Effector memory CD8-positive, alpha-beta T cell (primary cell): Measurements from ENCODE around the gene DPM1.
"Not testable (repeated sequence)": the region's sequence is repeated elsewhere in the genome, so short reads cannot be mapped to it uniquely, and the experiment has no call there.

Experiments
- ATAC-seq: fragments of 150-1000 bp; cut with Tn5 transposase; replicated peaks from 2 replicates; pipeline ENCODE4 v1.10.0; 2021; ENCODE audit warnings: mild to moderate bottlenecking, moderate library complexity
- DNase-seq, 3 experiments: peaks; one replicate each; pipeline ENCODE4 v3.0.0; 2021
- H3K27ac Mint-ChIP-seq, 2 donors: one replicate each; pipeline ENCODE4 v1.8.0; 2022; ENCODE audit warnings: mild to moderate bottlenecking in 2 of 2, mixed read lengths in 2 of 2, moderate library complexity in 2 of 2
- H3K27me3 Mint-ChIP-seq, 2 donors: one replicate each; pipeline ENCODE4 v1.8.0; 2022; ENCODE audit warnings: mixed read lengths in 2 of 2
- H3K36me3 Mint-ChIP-seq: one replicate; pipeline ENCODE4 v1.8.0; 2022; ENCODE audit warnings: mild to moderate bottlenecking, moderate library complexity, mixed read lengths; ENCODE audit not compliant: insufficient read depth
- H3K4me1 Mint-ChIP-seq, 2 donors: one replicate each; pipeline ENCODE4 v1.8.0; 2022; ENCODE audit warnings: low read depth in 2 of 2, mixed read lengths in 2 of 2
- H3K4me3 Mint-ChIP-seq, 2 donors: one replicate each; pipeline ENCODE4 v1.8.0; 2022; ENCODE audit warnings: mild to moderate bottlenecking in 2 of 2, mixed read lengths in 2 of 2, moderate library complexity in 2 of 2
- H3K9me3 Mint-ChIP-seq, 2 donors: one replicate each; pipeline ENCODE4 v1.8.0; 2022; ENCODE audit warnings: mixed read lengths in 2 of 2

DPM1 gene

DNA sequence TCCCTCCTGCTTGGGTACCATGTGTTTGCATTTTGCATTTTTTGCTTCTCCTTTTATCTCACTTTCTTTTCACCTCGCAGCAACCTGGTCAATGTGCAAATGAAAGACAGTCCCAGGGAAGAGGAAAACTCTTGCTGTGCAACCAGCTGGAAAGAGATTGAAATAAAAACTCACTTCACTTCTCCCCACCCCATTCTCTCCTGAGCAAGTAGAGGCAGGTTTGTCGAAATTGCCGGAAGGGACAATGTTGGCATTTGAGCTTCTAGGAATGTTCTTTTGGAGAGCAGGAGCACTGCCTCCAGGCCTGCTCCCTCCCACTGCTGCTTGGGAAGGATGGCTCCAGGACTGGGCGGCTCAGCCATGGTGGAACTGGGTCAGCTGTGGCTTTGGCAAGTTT, 34.0 kb upstream of the DPM1 start:
- Mint-ChIP-seq H3K9me3 (no peaks in the 10 kb centered on the region), H3K27ac (no peak overlapping the region), H3K36me3 (no peaks in the 10 kb centered on the region), H3K4me3 (no peak overlapping the region), H3K4me1 (no peaks in the 10 kb centered on the region), H3K27me3 (peaks cover 0 to 42% of the 10 kb centered on the region in 2 donors)
- ATAC-seq (no peak), DNase-seq (no peak)

DNA sequence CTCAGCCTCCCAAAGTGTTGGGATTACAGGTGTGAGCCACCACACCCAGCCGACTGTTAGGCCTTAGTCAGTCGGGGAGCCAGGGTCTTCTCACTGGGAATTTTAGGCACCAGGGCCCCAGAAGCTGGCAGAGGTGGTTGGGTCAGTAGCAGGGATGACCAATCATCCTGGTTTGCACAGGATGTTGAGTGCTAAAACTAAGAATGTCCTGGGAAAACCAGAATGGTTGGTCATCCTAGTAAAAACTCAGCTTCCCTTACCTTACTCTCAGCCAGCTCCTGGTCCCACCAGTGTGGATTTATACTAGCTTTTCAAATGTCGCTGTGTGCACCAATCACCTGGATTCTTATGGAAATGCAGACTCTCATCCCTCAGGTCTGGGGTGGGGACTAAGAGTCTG, 32.7 kb upstream of the DPM1 start:
- no peaks in the 10 kb centered on the region for H3K9me3 Mint-ChIP-seq
- DNase-seq (no peak), ATAC-seq (no peak)
- H3K4me3 Mint-ChIP-seq = no peak overlapping the region
- no peaks in the 10 kb centered on the region for H3K4me1 Mint-ChIP-seq
- no peaks in the 10 kb centered on the region for H3K36me3 Mint-ChIP-seq
- H3K27ac Mint-ChIP-seq = no peak overlapping the region
- H3K27me3 Mint-ChIP-seq = peaks cover 10 to 47% of the 10 kb centered on the region in 2 donors

DNA sequence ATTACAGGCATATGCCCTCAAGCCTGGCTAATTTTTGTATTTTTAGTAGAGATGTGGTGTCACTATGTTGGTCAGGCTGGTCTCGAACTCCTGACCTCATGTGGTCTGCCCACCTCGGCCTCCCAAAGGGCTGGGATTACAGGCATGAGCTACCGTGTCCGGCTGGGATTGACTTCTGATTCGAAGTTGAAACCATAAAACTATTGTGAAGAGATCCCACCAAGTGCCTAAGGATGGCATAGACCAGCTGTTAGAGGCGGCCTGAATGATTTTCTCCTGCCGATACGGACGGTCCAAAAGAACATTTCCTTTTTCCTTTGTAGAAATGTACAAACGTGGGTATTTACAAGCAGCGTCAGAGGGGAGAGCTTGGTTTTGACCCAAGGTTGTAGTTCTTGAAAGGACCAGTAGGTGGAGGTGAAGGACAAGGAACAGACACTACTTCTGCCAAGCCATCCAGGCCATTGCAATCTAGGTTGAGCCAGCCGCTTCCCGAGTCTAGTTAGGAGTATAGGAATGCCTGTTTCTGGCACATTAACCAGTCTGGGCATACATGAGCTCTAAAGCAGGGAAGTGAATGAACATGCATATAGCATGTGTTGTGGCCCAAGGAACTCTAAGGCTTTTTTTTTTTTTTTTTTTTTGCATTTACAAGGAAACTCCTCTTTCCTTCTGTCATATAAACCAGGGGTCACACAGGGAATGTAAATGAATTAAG, 29.3 kb upstream of the DPM1 start:
- H3K4me1 Mint-ChIP-seq = no peaks in the 10 kb centered on the region
- H3K4me3 Mint-ChIP-seq = no peak overlapping the region
- peaks cover 25 to 54% of the 10 kb centered on the region in 2 donors for H3K27me3 Mint-ChIP-seq
- DNase-seq (peak; percentile 71 to 79 (median 72)), ATAC-seq (peak; percentile 91)
- H3K9me3 Mint-ChIP-seq = no peaks in the 10 kb centered on the region
- no peak overlapping the region for H3K27ac Mint-ChIP-seq
- no peaks in the 10 kb centered on the region for H3K36me3 Mint-ChIP-seq

DNA sequence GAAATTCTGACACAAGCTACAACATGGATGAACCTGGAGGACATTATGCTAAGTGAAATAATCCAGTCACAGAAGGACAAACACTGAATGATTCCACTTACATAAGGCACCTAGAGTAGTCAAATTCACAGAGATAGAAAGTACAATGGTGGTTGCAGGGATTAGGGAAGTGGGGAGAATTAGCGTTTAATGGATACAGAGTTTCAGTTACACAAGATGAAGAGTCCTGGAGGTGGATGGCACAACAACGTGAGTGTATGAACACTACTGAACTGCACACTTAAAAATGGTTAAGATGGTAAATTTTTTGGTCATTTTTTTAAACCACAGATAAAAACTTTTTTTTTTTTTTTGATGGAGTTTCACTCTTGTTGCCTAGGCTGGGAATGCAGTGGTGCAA, 25.0 kb upstream of the DPM1 start:
- Mint-ChIP-seq H3K9me3 (no peaks in the 10 kb centered on the region), H3K4me1 (peaks cover 0 to 6% of the 10 kb centered on the region in 2 donors), H3K36me3 (no peaks in the 10 kb centered on the region), H3K27me3 (peaks cover 50 to 80% of the 10 kb centered on the region in 2 donors), H3K4me3 (no peak overlapping the region), H3K27ac (no peak overlapping the region)
- no peak for DNase-seq
- ATAC-seq = no peak

DNA sequence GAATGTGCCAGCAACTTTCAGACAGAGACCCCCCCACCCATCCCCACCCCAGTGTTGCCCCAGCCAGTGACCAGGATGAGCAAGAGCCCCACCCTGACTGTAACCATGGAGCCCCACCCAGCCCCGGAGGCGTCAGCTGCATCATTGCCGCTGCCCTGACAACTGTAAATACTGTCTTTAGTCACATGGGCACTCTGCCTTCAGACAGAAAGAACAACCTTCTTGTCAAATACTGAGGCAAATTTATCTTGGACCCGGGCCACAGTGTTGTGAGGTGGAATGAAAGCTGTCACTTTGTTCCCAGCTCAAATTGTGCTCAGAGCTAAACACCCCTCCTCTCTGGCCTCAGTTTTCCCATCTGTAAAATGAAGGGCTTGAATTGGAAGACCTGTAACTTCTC, 24.0 kb upstream of the DPM1 start:
- Mint-ChIP-seq H3K4me3 (no peak overlapping the region), H3K27me3 (peaks cover 51 to 89% of the 10 kb centered on the region in 2 donors), H3K4me1 (peaks cover 0 to 6% of the 10 kb centered on the region in 2 donors), H3K27ac (no peak overlapping the region), H3K9me3 (no peaks in the 10 kb centered on the region), H3K36me3 (no peaks in the 10 kb centered on the region)
- peak; percentile 27 for ATAC-seq
- DNase-seq = no peak

DNA sequence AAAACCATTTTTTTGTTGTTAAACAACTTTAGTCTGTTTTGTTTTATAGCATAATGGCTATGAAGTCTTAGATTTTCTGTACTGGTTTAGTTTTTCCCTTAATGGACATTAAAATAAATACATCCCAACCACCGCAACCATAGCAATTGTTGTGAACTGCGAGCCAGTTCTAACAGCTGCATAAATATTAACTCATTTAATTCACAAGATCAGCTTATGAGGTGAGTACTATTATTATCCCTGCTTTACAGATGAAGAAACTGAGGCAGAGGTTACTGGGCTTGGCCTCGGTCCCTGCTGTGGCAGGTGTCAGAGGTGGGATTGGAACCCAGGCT, 23.3 kb upstream of the DPM1 start:
- Mint-ChIP-seq H3K4me1 (peaks cover 0 to 6% of the 10 kb centered on the region in 2 donors), H3K36me3 (no peaks in the 10 kb centered on the region), H3K27me3 (peaks cover 51 to 89% of the 10 kb centered on the region in 2 donors), H3K9me3 (no peaks in the 10 kb centered on the region), H3K27ac (no peak overlapping the region), H3K4me3 (no peak overlapping the region)
- DNase-seq (no peak), ATAC-seq (no peak)

DNA sequence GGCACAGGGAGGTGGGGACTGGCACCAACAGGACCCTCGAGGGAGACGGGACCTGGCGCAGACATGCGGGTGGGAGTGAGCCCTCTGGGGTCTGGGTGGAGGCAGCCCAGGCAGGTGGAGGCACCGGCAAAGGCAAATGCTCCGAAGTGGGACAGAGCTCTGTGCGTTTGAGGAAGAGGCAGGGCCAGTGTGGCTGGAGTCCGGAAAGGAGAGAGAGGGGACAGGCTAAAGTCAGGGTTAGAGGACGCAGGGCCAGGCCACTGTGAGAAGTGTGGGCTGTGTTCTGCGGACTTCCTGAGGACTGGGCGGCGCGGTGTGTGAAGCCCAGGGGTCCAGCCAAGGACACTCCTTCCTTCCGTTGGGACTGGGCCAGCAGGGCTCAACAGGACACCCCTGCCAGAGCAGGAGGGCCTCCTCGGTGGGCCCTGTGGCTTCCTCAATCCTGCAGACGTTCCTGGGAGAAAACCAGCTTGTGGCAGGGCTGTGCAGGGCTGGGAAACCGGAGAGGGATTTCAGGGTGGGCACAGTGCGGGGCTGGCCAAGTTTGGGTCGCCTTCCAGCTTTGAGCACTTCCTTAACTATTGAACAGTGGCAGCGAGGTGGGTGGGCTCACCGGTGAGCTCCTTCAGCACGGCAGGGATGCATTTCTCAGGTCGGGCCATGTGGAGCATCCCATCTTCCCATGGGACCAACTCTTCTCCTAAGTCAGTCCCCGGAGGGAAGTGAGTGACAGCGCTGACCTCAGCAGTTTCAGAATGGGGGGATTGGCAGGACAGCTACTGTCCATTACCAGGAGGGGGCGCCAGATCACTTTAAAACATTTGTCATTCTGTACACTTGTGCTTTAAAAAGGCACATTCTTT, 22.8 kb upstream of the DPM1 start:
- peaks cover 0 to 6% of the 10 kb centered on the region in 2 donors for H3K4me1 Mint-ChIP-seq
- H3K4me3 Mint-ChIP-seq = no peak overlapping the region
- peaks cover 47 to 89% of the 10 kb centered on the region in 2 donors for H3K27me3 Mint-ChIP-seq
- peak; percentile 61 for ATAC-seq
- no peaks in the 10 kb centered on the region for H3K9me3 Mint-ChIP-seq
- no peaks in the 10 kb centered on the region for H3K36me3 Mint-ChIP-seq
- peak; percentile 61 to 71 (median 65) for DNase-seq
- H3K27ac Mint-ChIP-seq = peak overlapping the region in 1 of 2 donors; percentile 4

DNA sequence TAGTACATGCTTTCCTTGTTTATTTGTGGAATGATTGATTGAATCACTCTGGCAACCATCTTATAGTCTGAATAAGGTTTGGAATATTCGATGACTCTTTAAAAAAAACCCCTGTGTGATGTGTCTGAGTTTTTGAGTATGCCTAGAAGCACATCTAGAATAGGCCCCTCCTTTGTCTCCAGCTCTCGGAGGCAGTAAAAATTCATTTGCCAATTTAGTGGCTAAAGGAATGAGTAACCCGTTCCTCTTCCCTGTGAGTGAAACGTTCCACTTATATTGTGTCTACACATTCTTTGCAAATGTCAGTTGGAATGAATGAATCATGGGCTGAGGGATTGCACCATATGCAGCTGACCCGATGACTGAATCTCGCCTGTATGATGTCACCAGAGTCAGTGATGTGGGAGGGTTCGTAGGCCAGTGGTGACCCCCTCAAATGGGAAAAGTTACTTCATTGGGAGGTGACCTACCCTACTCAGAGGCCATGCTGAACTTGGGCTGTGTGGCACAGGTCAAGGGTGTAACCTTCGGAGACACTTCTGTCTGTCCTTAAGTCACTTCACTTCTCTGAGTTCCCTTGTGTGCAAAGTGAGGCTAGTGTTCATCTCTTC, 21.8 kb upstream of the DPM1 start:
- ATAC-seq (no peak), DNase-seq (no peak)
- Mint-ChIP-seq H3K4me3 (no peak overlapping the region), H3K4me1 (peaks cover 0 to 6% of the 10 kb centered on the region in 2 donors), H3K27ac (peak overlapping the region in 1 of 2 donors; percentile 4), H3K9me3 (no peaks in the 10 kb centered on the region), H3K27me3 (peaks cover 53 to 93% of the 10 kb centered on the region in 2 donors), H3K36me3 (no peaks in the 10 kb centered on the region)

DNA sequence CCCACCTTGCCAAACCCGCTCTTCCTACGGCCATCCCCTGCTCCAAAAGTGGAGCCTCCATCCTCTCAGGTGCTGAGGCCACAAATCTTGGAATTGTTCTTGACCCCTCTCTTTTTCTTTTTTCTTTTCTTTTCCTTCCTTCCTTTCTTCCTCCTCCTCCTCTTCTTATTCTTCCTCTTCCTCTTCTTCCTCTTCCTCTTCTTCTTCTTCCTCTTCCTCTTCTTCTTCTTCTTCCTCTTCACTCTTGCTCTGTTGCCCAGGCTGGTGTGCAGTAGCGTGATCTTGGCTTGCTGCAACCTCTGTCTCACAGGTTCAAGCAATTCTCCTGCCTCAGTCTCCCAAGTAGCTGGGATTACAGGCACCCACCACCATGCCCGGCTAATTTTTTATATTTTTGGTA, 20.2 kb upstream of the DPM1 start:
- H3K4me1 Mint-ChIP-seq, DNase-seq, ATAC-seq, H3K27ac Mint-ChIP-seq, H3K4me3 Mint-ChIP-seq, H3K9me3 Mint-ChIP-seq, H3K36me3 Mint-ChIP-seq: not testable (repeated sequence)
- peaks cover 47 to 88% of the 10 kb centered on the region in 2 donors for H3K27me3 Mint-ChIP-seq

DNA sequence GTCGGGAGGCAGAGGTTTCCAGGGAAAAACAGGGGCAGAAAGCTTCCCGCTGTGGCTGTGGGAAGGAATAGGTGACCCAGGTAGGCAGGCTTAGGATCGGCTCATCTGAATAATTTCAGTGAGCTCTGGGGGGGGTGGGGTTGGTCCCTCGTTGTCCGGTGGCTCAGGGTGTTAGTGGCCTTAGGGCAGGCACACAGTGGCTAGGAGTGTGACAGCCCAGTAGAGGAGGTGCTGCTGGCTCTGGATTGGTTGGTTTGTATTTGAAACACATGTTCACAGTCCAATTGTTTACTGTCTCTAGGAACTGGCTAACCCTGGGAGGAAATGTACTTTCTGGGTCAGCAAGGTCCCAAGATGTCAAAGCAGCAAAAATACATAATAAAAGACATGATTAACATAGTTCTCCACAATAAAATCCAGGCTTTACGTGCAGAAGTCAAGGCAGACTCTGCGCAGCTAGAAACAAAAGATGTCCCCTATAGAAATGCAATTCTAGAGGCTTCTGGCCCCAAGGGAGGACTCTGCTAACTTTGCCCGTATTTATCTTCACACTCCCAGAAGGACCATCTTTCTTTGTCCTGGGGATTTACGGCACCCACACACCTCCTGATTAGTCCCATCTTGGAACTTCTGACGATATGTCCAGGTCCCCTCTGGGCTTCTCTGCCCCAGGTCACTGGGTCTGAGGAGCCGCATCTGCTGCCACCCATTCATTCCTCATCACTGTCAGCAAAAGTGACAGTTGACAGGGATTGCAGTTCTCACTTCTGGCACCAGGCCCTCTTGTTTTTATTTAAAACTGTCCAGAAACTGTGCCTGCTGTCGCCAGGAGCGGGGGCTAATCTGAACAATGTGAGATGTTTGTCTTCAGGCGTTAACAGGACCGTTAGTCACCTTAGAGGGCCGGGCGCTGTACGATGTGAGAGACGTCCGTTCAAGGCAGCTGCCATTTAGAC, 19.0 kb upstream of the DPM1 start:
- Mint-ChIP-seq H3K4me3 (no peak overlapping the region), H3K27ac (no peak overlapping the region), H3K4me1 (peaks cover 0 to 6% of the 10 kb centered on the region in 2 donors), H3K36me3 (no peaks in the 10 kb centered on the region), H3K9me3 (no peaks in the 10 kb centered on the region), H3K27me3 (peaks cover 46 to 84% of the 10 kb centered on the region in 2 donors)
- DNase-seq (no peak), ATAC-seq (no peak)

DNA sequence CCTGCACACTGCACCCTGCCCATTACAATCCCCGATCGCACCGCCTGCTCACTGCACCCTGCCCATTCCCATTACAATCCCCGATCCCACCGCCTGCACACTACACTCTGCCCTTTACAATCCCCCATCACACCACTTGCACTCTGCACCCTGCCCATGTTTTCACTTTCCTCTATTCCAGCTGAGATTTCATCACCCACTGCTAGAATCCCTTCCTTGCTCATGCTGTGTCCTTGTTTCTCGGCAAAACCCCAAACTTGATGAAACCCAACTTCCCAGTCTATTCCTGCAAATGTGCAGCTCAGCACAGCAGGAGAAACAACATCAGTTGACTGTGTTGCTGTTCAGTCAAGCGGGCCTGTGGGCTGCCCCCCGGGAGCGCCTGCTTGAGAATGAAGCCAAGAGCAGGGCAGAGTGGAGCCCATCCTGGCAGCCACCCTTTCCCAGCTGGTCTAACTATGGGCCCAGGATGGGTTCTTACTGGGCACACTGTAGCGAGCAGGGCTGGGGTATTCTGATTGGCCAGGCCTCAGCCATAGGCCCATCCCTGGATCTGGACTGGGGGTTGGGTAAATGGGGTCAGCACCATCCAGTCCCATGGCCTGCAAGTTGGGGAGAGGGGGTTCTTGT, 17.5 kb upstream of the DPM1 start:
- no peak for ATAC-seq
- Mint-ChIP-seq H3K4me3 (no peak overlapping the region), H3K9me3 (no peaks in the 10 kb centered on the region), H3K4me1 (peaks cover 0 to 2% of the 10 kb centered on the region in 2 donors), H3K36me3 (no peaks in the 10 kb centered on the region), H3K27me3 (peaks cover 45 to 73% of the 10 kb centered on the region in 2 donors), H3K27ac (no peak overlapping the region)
- DNase-seq = no peak

DNA sequence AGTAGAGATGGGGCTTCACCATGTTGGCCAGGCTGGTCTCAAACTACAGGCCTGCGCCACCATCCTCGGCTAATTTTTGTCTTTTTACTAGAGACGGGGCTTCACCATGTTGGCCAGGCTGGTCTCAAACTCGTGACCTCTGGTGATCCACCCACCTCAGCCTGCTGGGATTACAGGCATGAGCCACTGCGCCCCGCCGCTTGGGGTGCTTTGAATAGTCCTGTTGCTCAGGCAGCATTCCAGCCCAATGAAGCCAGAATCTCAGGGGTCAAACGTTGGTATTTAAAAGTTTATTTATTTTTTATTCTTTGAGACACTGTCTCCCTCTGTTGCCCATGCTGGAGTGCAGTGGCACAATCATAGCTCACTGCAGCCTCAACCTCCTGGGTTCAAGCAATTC, 11.6 kb upstream of the DPM1 start:
- Mint-ChIP-seq H3K4me1 (no peaks in the 10 kb centered on the region), H3K27ac (no peak overlapping the region), H3K9me3 (no peaks in the 10 kb centered on the region), H3K27me3 (peaks cover 11 to 30% of the 10 kb centered on the region in 2 donors), H3K4me3 (no peak overlapping the region), H3K36me3 (no peaks in the 10 kb centered on the region)
- ATAC-seq (no peak), DNase-seq (no peak)
